Measurements from ENCODE around the gene HHATL. TPM values are rescaled to one million over a fixed set of nuclear protein-coding genes. Genes with fewer than 3 reads are reported as not detected.

Gene HHATL
- total RNA-seq, 1 donor from 2014 or later: not detected

- Mint-ChIP-seq H3K4me1 (ENCODE audit: unreplicated experiment) (peaks cover 8% of the 10 kb centered on the region), H3K9me3 (ENCODE audit: unreplicated experiment) (no peaks in the 10 kb centered on the region), H3K27ac (ENCODE audit: unreplicated experiment) (no peak overlapping the region), H3K36me3 (ENCODE audit: unreplicated experiment) (no peaks in the 10 kb centered on the region), H3K27me3 (ENCODE audit: unreplicated experiment) (peaks cover 28% of the 10 kb centered on the region), H3K4me3 (ENCODE audit: unreplicated experiment) (no peak overlapping the region)
- TF ChIP-seq, protein P1, sequence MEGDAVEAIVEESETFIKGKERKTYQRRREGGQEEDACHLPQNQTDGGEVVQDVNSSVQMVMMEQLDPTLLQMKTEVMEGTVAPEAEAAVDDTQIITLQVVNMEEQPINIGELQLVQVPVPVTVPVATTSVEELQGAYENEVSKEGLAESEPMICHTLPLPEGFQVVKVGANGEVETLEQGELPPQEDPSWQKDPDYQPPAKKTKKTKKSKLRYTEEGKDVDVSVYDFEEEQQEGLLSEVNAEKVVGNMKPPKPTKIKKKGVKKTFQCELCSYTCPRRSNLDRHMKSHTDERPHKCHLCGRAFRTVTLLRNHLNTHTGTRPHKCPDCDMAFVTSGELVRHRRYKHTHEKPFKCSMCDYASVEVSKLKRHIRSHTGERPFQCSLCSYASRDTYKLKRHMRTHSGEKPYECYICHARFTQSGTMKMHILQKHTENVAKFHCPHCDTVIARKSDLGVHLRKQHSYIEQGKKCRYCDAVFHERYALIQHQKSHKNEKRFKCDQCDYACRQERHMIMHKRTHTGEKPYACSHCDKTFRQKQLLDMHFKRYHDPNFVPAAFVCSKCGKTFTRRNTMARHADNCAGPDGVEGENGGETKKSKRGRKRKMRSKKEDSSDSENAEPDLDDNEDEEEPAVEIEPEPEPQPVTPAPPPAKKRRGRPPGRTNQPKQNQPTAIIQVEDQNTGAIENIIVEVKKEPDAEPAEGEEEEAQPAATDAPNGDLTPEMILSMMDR (IDR thresholded peaks at IDR 0.05): no peak
- no peak for DNase-seq (ENCODE audit: extremely low spot score, unreplicated experiment)
Measured at GRCh38 chr3:42685891-42686820, 16.4 kb downstream of the HHATL start.

- Mint-ChIP-seq H3K9me3 (ENCODE audit: unreplicated experiment) (no peaks in the 10 kb centered on the region), H3K36me3 (ENCODE audit: unreplicated experiment) (no peaks in the 10 kb centered on the region), H3K27me3 (ENCODE audit: unreplicated experiment) (peaks cover 29% of the 10 kb centered on the region), H3K4me3 (ENCODE audit: unreplicated experiment) (no peak within 1 kb of the TSS), H3K4me1 (ENCODE audit: unreplicated experiment) (peaks cover 8% of the 10 kb centered on the region), H3K27ac (ENCODE audit: unreplicated experiment) (no peak within 1 kb of the TSS)
- TF ChIP-seq, protein P1 (IDR thresholded peaks at IDR 0.05): no peak
- no peak for DNase-seq (ENCODE audit: extremely low spot score, unreplicated experiment)
Measured at GRCh38 chr3:42685363-42685881, 17.2 kb downstream of the HHATL start, which contains the start of gene KLHL40. Gene KLHL40, plus strand, starts transcription at chr3:42685537. Its CDS starts 82 bp downstream, at chr3:42685619.

DNA sequence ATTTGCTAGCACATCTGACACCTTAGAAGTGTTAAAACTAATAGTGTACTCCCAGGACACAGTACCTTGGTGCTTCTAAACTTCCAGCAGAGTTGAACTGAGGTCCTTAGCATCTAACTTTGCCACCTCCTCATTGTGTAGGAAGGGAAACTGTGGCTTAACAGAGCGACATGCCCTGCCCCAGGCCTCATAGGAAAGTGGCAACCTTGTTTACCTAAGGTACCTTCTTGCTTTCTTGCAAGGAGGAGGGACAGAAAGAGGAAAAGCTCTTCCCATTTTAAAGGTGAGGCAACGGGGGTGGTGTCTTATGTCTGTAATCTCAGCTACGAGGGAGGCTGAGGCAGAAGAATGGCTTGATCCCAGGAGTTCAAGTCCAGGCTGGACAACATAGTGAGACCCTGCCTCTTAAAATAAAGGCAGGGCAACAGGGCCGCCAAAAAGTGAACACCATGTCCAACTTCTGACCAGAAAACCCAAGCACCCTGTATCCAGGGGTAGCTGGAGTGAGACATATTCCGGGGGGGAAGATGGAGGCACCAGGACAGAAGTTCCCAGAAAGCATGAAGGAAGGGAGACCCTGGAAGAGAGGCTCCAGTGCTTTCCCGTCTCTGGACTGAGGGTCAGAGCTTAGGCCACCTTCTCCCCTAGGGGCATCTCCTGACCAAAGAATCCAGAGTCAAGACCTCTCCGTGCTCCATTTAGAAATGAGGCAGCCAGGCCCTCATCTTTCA lies 17.8 kb downstream of the HHATL start:
- Mint-ChIP-seq H3K27me3 (ENCODE audit: unreplicated experiment) (peaks cover 29% of the 10 kb centered on the region), H3K36me3 (ENCODE audit: unreplicated experiment) (no peaks in the 10 kb centered on the region), H3K9me3 (ENCODE audit: unreplicated experiment) (no peaks in the 10 kb centered on the region), H3K4me1 (ENCODE audit: unreplicated experiment) (peaks cover 8% of the 10 kb centered on the region), H3K4me3 (ENCODE audit: unreplicated experiment) (no peak overlapping the region), H3K27ac (ENCODE audit: unreplicated experiment) (no peak overlapping the region)
- TF ChIP-seq, protein P1 (IDR thresholded peaks at IDR 0.05): no peak
- no peak for DNase-seq (ENCODE audit: extremely low spot score, unreplicated experiment)

DNA sequence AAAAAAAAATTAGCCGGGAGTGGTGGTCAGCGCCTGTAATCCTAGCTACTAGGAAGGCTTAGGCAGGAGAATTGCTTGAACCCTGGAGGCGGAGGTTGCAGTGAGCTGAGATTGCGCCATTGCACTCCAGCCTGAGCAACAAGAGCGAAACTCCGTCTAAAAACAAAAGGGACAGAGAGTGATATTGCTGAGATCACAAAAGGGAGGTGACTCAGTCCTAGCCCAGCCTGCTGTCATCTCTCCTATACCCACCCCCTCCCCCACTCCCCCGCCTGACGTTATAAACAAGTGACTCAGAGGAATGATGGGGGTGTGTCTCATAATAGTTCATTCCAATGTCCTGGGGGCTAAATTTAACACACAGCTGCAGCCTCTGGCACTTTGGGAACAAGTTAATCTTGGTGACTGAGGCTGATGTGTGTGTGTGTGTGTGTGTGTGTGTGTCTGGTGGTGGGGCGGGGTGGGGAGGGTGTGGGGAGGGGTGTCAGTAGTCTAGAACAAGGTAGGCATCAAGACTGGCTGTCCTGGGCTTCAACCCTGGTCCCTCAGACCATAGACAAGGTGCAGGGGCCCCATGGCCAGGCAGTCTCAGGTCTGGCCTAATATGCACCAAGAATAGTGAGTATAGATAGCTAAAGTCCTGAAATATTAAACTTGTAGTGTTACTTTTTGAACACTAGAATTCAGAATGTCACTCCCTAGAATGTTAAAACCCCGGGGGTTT lies 18.6 kb downstream of the HHATL start:
- Mint-ChIP-seq H3K27ac (ENCODE audit: unreplicated experiment) (no peak overlapping the region), H3K4me1 (ENCODE audit: unreplicated experiment) (peaks cover 8% of the 10 kb centered on the region), H3K36me3 (ENCODE audit: unreplicated experiment) (no peaks in the 10 kb centered on the region), H3K9me3 (ENCODE audit: unreplicated experiment) (no peaks in the 10 kb centered on the region), H3K4me3 (ENCODE audit: unreplicated experiment) (no peak overlapping the region), H3K27me3 (ENCODE audit: unreplicated experiment) (peaks cover 24% of the 10 kb centered on the region)
- TF ChIP-seq, protein P1 (IDR thresholded peaks at IDR 0.05): no peak
- DNase-seq (ENCODE audit: extremely low spot score, unreplicated experiment): no peak

Measured in osteocyte (in vitro differentiated cells).